Activated CD8-positive, alpha-beta memory T cell treated with anti-CD3 and anti-CD28 coated beads, Interleukin-2, amount 50 U/mL, for 1 hour (primary cell): ENCODE measurements around the gene CKM.
"Not testable (repeated sequence)": the region's sequence is repeated elsewhere in the genome, so short reads cannot be mapped to it uniquely, and the experiment has no call there.

Source experiments
- DNase-seq: peaks from one replicate; pipeline ENCODE4 v3.0.0-alpha.2; 2020; ENCODE audit errors: extremely low read depth

The CKM gene

GRCh38 chr19:45349430-45349941 is 26.8 kb upstream of the CKM start:
- no peak for DNase-seq

GRCh38 chr19:45349126-45349415 is 26.4 kb upstream of the CKM start:
- DNase-seq, result no peak

GRCh38 chr19:45348367-45349125 is 25.9 kb upstream of the CKM start:
- DNase-seq, result no peak

GRCh38 chr19:45347570-45348366 is 25.1 kb upstream of the CKM start:
- no peak for DNase-seq

GRCh38 chr19:45346449-45346848 is 23.8 kb upstream of the CKM start:
- no peak for DNase-seq

- DNase-seq, result no peak
These were observed 22.8 kb upstream of the CKM start for GRCh38 chr19:45345506-45345860.

GRCh38 chr19:45344621-45345505 is 22.2 kb upstream of the CKM start:
- no peak for DNase-seq

GRCh38 chr19:45342911-45343310 is 20.2 kb upstream of the CKM start:
- no peak for DNase-seq

GRCh38 chr19:45340899-45341453 is 18.3 kb upstream of the CKM start:
- no peak for DNase-seq

- DNase-seq, result no peak
These were observed 17.7 kb upstream of the CKM start, which contains the start of gene KLC3 for GRCh38 chr19:45340232-45340898. Gene KLC3 (plus strand): TSS chr19:45340750. CDS start chr19:45345542, 4,792 bp downstream.

- no peak for DNase-seq
These were observed 17.0 kb upstream of the CKM start for GRCh38 chr19:45339629-45340028.

GRCh38 chr19:45336696-45337251 is 14.1 kb upstream of the CKM start:
- no peak for DNase-seq

GRCh38 chr19:45334881-45335280 is 12.2 kb upstream of the CKM start:
- DNase-seq, result not testable (repeated sequence)

GRCh38 chr19:45333609-45334303 is 11.1 kb upstream of the CKM start:
- no peak for DNase-seq

GRCh38 chr19:45331411-45331810 is 8.7 kb upstream of the CKM start:
- no peak for DNase-seq

GRCh38 chr19:45327404-45328143 is 4.9 kb upstream of the CKM start:
- DNase-seq, result no peak

- DNase-seq, result no peak
These were observed 1.8 kb upstream of the CKM start for GRCh38 chr19:45324349-45324907.

- no peak for DNase-seq
These were observed 1.0 kb upstream of the CKM start for GRCh38 chr19:45323671-45324081.

- DNase-seq, result no peak
These were observed 364 bp downstream of the CKM start for GRCh38 chr19:45322311-45322710.
